HepG2 (cell line): ENCODE measurements around the gene FAM47B. TPM values are rescaled to one million over a fixed set of nuclear protein-coding genes. Genes with fewer than 3 reads are reported as not detected.

Experiments
- ATAC-seq: fragments of 200-7000 bp; cut with Tn5 transposase; 3 replicates; pipeline ENCODE4 v1.9.1; 2020; ENCODE audit warnings: mild to moderate bottlenecking, moderate library complexity
- BruUV-seq: library from RNA; stranded (reverse); fragments of 400-500 nt; replicated peaks from 2 replicates; lab custom pipeline; 2021; lab: Mats Ljungman, UMichigan
- CTCF ChIA-PET: fragments of 300-600 bp; formaldehyde crosslinking; extraction: SDS; loops from one replicate; lab custom pipeline; 2021; ENCODE audit warnings: low total read pairs, inconsistent platforms, low intra/inter-chr PET ratio; lab: Yijun Ruan, JAX
- POLR2A ChIA-PET: fragments of 350-600 bp; sonication (Branson Sonifier 250); formaldehyde crosslinking; loops from one replicate; lab custom pipeline; 2020; ENCODE audit warnings: antibody characterized with exemption, inconsistent platforms; lab: Yijun Ruan, JAX
- DNase-seq: peaks from one replicate; pipeline ENCODE4 v3.0.0-alpha.2; 2015; ENCODE audit warnings: low spot score
- FAIRE-seq: peaks from 3 replicates; lab custom pipeline; 2011; peaks lifted over from hg19 to GRCh38; lab: Jason Lieb, UNC
- H2AFZ ChIP-seq: one replicate; pipeline ENCODE4 v1.6.1; 2011; ENCODE audit warnings: low read length, inconsistent platforms
- H3K27ac ChIP-seq: fragments of 300-600 bp; 3 replicates; pipeline ENCODE4 v1.8.0; 2011; ENCODE audit warnings: mixed run types, mild to moderate bottlenecking, mixed read lengths, low read length, inconsistent platforms; ENCODE audit not compliant: insufficient read depth; ENCODE audit errors: extremely low read length
- H3K27me3 ChIP-seq, 2 experiments: fragments of 200-600 bp in 1 of 2; 2 replicates in 1 of 2; 3 replicates in 1 of 2; pipeline versions ENCODE4 v1.6.0 to v1.8.0; 2011; ENCODE audit warnings: low read length in 2 of 2, mild to moderate bottlenecking in 2 of 2, moderate library complexity in 2 of 2, inconsistent platforms in 1 of 2; ENCODE audit not compliant: insufficient read depth in 2 of 2, control insufficient read depth in 1 of 2
- H3K36me3 ChIP-seq, 2 experiments: fragments of 200-600 bp in 1 of 2; replicated peaks in 1 of 2; 2 replicates in 1 of 2; 3 replicates in 1 of 2; pipeline versions ENCODE4 v1.5.1 to v1.8.0; 2011; ENCODE audit warnings: low read length in 2 of 2, inconsistent platforms in 1 of 2; ENCODE audit not compliant: insufficient read depth in 2 of 2, control insufficient read depth in 1 of 2
- H3K4me1 ChIP-seq: 2 replicates; pipeline ENCODE4 v1.5.1; 2012; ENCODE audit warnings: low read length, inconsistent platforms; ENCODE audit not compliant: insufficient read depth
- H3K4me2 ChIP-seq: 2 replicates; pipeline ENCODE4 v1.6.0; 2011; ENCODE audit warnings: low read depth, low read length, inconsistent platforms
- H3K4me3 ChIP-seq, 3 experiments: fragments of 200-600 bp in 1 of 3; sonication (generic), shearing (Covaris generic) in 1 of 3; replicated peaks in 1 of 3; 2 replicates each; pipeline ENCODE4 v1.5.1; 2011 to 2016; ENCODE audit warnings: low read length in 3 of 3, inconsistent platforms in 2 of 3, low read depth in 2 of 3, mild to moderate bottlenecking in 2 of 3, control low read depth in 1 of 3, mixed read lengths in 1 of 3; ENCODE audit not compliant: insufficient read depth in 1 of 3
- H3K79me2 ChIP-seq: one replicate; pipeline ENCODE4 v1.6.1; 2011; ENCODE audit warnings: low read length, inconsistent platforms; ENCODE audit not compliant: insufficient read depth
- H3K9ac ChIP-seq: 2 replicates; pipeline ENCODE4 v1.6.0; 2011; ENCODE audit warnings: mild to moderate bottlenecking, low read depth, low read length, inconsistent platforms; ENCODE audit not compliant: insufficient read depth
- H3K9me3 ChIP-seq: 2 replicates; pipeline ENCODE4 v1.5.1; 2012; ENCODE audit warnings: mild to moderate bottlenecking, low read length
- H4K20me1 ChIP-seq: 2 replicates; pipeline ENCODE4 v1.6.0; 2011; ENCODE audit warnings: inconsistent platforms, mild to moderate bottlenecking, low read length, moderate library complexity; ENCODE audit not compliant: insufficient read depth
- HMG20B ChIP-seq: conservative IDR thresholded peaks from 2 replicates; pipeline ENCODE4 v1.6.1; 2016; ENCODE audit warnings: missing genetic modification reagents, missing compliant biosample characterization
- MEIS1 ChIP-seq: sonication (generic); formaldehyde crosslinking; IDR thresholded peaks from 2 replicates; pipeline ENCODE4 v1.9.0; 2021; ENCODE audit warnings: mild to moderate bottlenecking, missing genetic modification reagents, moderate library complexity, borderline replicate concordance
- POLR2AphosphoS2 ChIP-seq: IDR thresholded peaks from 2 replicates; pipeline ENCODE4 v1.6.1; 2011; ENCODE audit warnings: low read depth, low read length, improper control_type of control experiment
- PREB ChIP-seq: sonication (generic); formaldehyde crosslinking; IDR thresholded peaks from 2 replicates; pipeline ENCODE4 v1.4.0; 2020; ENCODE audit warnings: missing genetic modification reagents
- RAD51 ChIP-seq: fragments of 450-650 bp; IDR thresholded peaks from 2 replicates; pipeline ENCODE4 v1.6.1; 2016; ENCODE audit warnings: borderline replicate concordance
- SMAD9 ChIP-seq: sonication (generic); formaldehyde crosslinking; IDR thresholded peaks from 2 replicates; pipeline ENCODE4 v1.5.1; 2020; ENCODE audit warnings: mild to moderate bottlenecking, missing genetic modification reagents
- SP1 ChIP-seq, 2 experiments: fragments of 450-650 bp in 1 of 2; sonication (generic) in 1 of 2; formaldehyde crosslinking in 1 of 2; IDR thresholded peaks; 2 replicates each; pipeline versions ENCODE4 v1.4.0 to v1.6.1; 2016 to 2020; ENCODE audit warnings: missing genetic modification reagents in 1 of 2
- ZBTB25 ChIP-seq: IDR thresholded peaks from 2 replicates; pipeline ENCODE4 v1.6.1; 2018; ENCODE audit warnings: missing genetic modification reagents
- ZEB1 ChIP-seq: IDR thresholded peaks from 2 replicates; pipeline ENCODE4 v1.6.1; 2012; ENCODE audit warnings: mild to moderate bottlenecking, low read depth, inconsistent platforms; ENCODE audit not compliant: insufficient replicate concordance
- ZKSCAN5 ChIP-seq: sonication (generic); formaldehyde crosslinking; IDR thresholded peaks from 2 replicates; pipeline ENCODE4 v1.5.1; 2020; ENCODE audit warnings: mild to moderate bottlenecking, missing genetic modification reagents
- ZNF10 ChIP-seq: sonication (generic); formaldehyde crosslinking; IDR thresholded peaks from 2 replicates; pipeline ENCODE4 v1.4.0; 2020; ENCODE audit warnings: mild to moderate bottlenecking, low read depth, missing genetic modification reagents, borderline replicate concordance
- ZNF335 ChIP-seq: sonication (generic); formaldehyde crosslinking; IDR thresholded peaks from 2 replicates; pipeline ENCODE4 v1.4.0; 2020; ENCODE audit warnings: missing genetic modification reagents
- ZNF639 ChIP-seq: conservative IDR thresholded peaks from 2 replicates; pipeline ENCODE4 v1.6.1; 2018; ENCODE audit warnings: missing genetic modification reagents
- WGBS: methylation state at CpG from one replicate; pipeline ENCODE4 v1.1.6; 2017; ENCODE audit warnings: low lambda C conversion rate; 5-methylcytosine and 5-hydroxymethylcytosine counted together
- in situ Hi-C: cut with HindIII; loops from 2 replicates; pipeline ENCODE4 v1.10.0; 2017; ENCODE audit warnings: low pct_unique_long_range_greater_than_20kb; ENCODE audit not compliant: extremely low pct_ligation_motif_present
- intact Hi-C: fragments of 100-400 bp; cut with micrococcal nuclease; formaldehyde crosslinking; loops from one replicate; pipeline ENCODE4 v1.10.0; 2022; ENCODE audit not compliant: unreplicated experiment
- polyA plus RNA-seq, 8 experiments: library from polyadenylated mRNA; depleted of rRNA in 3 of 8; stranded (reverse) in 7 of 8; unstranded in 1 of 8; fragments of >200 nt; fragmentation: Illumina TruSeq in 4 of 8; extraction: Trizol in 4 of 8; gene quantifications; 2 replicates each; pipeline versions ENCODE4 v1.2.1 to v1.2.3, GENCODE V29; 2011 to 2016; ENCODE audit warnings: low read depth in 4 of 8, missing spikeins in 1 of 8, mixed read lengths in 1 of 8; ENCODE audit not compliant: insufficient read depth in 1 of 8
- total RNA-seq, 5 experiments: library from RNA; depleted of rRNA; stranded (reverse); fragments of >200 nt; fragmentation: Illumina TruSeq; extraction: Trizol; gene quantifications; 2 replicates each; pipeline ENCODE4 v1.2.3, GENCODE V29; 2016; ENCODE audit warnings: low read depth in 1 of 5

FAM47B gene
- total and polyA plus RNA-seq, 2 of the 13 experiments (the other 11 are each of a cell fraction or from before 2014, with no cell fraction given) = not detected

GRCh38 chrX:34915463-34916225 is 27.0 kb upstream of the FAM47B start:
- no peak overlapping the region for H3K27ac ChIP-seq
- no peak for ATAC-seq
- no TSS peak for BruUV-seq
- no peaks in the 10 kb centered on the region for H3K79me2 ChIP-seq
- DNase-seq = no peak
- H4K20me1 ChIP-seq = no peaks in the 10 kb centered on the region
- H3K4me2 ChIP-seq = no peak overlapping the region
- in situ Hi-C loops = no loop called here
- no peak overlapping the region for H2AFZ ChIP-seq
- POLR2A ChIA-PET = no interaction called here
- WGBS = 0% methylated on average over 3 of the region's 3 CpGs
- H3K9ac ChIP-seq = no peak overlapping the region
- H3K4me1 ChIP-seq = no peaks in the 10 kb centered on the region
- intact Hi-C loops = no loop called here
- H3K27me3 ChIP-seq = no peaks in the 10 kb centered on the region
- no peaks in the 10 kb centered on the region for H3K36me3 ChIP-seq
- no peak for FAIRE-seq
- no peaks in the 10 kb centered on the region for H3K9me3 ChIP-seq
- CTCF ChIA-PET = no interaction called here
- no peak overlapping the region for H3K4me3 ChIP-seq
- TF ChIP-seq ZEB1 (no peak), ZKSCAN5 (CRISPR knock-in tag) (no peak), RAD51 (no peak), SP1 (IDR thresholded peaks at IDR 0.05) (no peak), SP1 (CRISPR knock-in tag; IDR thresholded peaks at IDR 0.05) (no peak), ZNF335 (CRISPR knock-in tag) (no peak), POLR2AphosphoS2 (no peak), HMG20B (no peak), ZBTB25 (CRISPR knock-in tag) (no peak), PREB (CRISPR knock-in tag) (no peak), ZNF10 (CRISPR knock-in tag) (no peak), SMAD9 (CRISPR knock-in tag) (no peak), MEIS1 (no peak), ZNF639 (CRISPR knock-in tag) (no peak)
